Neutrophil (primary cell): Measurements from ENCODE around the gene WSB1.
"Not testable (repeated sequence)": the region's sequence is repeated elsewhere in the genome, so short reads cannot be mapped to it uniquely, and the experiment has no call there.

Experiments used
- H3K27ac ChIP-seq: fragments of 200-600 bp; sonication (generic); 2 replicates; pipeline ENCODE4 v1.5.1; 2016; ENCODE audit warnings: mild to moderate bottlenecking, moderate library complexity
- H3K27me3 ChIP-seq: fragments of 200-600 bp; sonication (generic); 2 replicates; pipeline ENCODE4 v1.6.0; 2016; ENCODE audit warnings: mild to moderate bottlenecking
- H3K36me3 ChIP-seq: fragments of 200-600 bp; sonication (generic); 2 replicates; pipeline ENCODE4 v1.5.1; 2017
- H3K4me1 ChIP-seq, 2 experiments: fragments of 200-600 bp in 1 of 2; sonication (generic) in 1 of 2; 1 replicate in 1 of 2; 2 replicates in 1 of 2; pipeline versions ENCODE4 v1.5.1 to v1.6.1; 2013 to 2016; ENCODE audit warnings: low read depth in 1 of 2, low read length in 1 of 2, mild to moderate bottlenecking in 1 of 2, moderate library complexity in 1 of 2; ENCODE audit not compliant: control insufficient read depth in 1 of 2, insufficient read depth in 1 of 2
- H3K4me3 ChIP-seq, 2 experiments: fragments of 200-600 bp in 1 of 2; sonication (generic) in 1 of 2; 1 replicate in 1 of 2; 2 replicates in 1 of 2; pipeline ENCODE4 v1.5.1; 2013 to 2016; ENCODE audit warnings: low read depth in 1 of 2, low read length in 1 of 2, mild to moderate bottlenecking in 1 of 2, moderate library complexity in 1 of 2
- H3K9me3 ChIP-seq: fragments of 200-600 bp; sonication (generic); 2 replicates; pipeline ENCODE4 v1.5.1; 2016
- TF ChIP-seq, protein P1 (sequence below): fragments of 200-600 bp; sonication (generic); IDR thresholded peaks from 2 replicates; pipeline ENCODE4 v1.5.1; 2016; ENCODE audit warnings: antibody characterized with exemption

Gene WSB1

GRCh38 chr17:27269201-27269600 is 24.7 kb upstream of the WSB1 start:
- peaks cover 35 to 39% of the 10 kb centered on the region in 2 experiments for H3K4me1 ChIP-seq
- TF ChIP-seq, protein P1, sequence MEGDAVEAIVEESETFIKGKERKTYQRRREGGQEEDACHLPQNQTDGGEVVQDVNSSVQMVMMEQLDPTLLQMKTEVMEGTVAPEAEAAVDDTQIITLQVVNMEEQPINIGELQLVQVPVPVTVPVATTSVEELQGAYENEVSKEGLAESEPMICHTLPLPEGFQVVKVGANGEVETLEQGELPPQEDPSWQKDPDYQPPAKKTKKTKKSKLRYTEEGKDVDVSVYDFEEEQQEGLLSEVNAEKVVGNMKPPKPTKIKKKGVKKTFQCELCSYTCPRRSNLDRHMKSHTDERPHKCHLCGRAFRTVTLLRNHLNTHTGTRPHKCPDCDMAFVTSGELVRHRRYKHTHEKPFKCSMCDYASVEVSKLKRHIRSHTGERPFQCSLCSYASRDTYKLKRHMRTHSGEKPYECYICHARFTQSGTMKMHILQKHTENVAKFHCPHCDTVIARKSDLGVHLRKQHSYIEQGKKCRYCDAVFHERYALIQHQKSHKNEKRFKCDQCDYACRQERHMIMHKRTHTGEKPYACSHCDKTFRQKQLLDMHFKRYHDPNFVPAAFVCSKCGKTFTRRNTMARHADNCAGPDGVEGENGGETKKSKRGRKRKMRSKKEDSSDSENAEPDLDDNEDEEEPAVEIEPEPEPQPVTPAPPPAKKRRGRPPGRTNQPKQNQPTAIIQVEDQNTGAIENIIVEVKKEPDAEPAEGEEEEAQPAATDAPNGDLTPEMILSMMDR: no peak
- H3K9me3 ChIP-seq: no peaks in the 10 kb centered on the region
- H3K36me3 ChIP-seq: no peaks in the 10 kb centered on the region
- no peaks in the 10 kb centered on the region for H3K27me3 ChIP-seq
- H3K4me3 ChIP-seq: peak overlapping the region in 1 of 2 experiments; percentile 30
- H3K27ac ChIP-seq: peak overlapping the region; percentile 63

DNA sequence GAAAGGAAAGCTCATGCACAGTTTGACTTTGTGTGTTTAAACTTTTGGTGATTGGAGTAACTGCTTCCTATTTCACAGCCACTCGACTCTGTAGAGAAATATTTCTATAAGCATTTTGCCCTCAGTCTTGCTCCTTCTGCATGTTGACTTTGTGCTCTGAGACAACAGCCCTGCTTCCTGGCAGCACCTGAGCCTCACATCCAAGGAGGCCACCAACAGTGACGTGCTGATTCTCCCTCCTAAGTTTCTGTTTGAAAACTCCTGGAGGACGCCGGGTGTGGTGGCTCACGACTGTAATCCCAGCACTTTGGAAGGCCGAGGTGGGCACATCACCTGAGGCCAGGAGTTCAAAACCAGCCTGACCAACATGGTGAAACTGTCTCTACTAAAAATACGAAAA is 23.9 kb upstream of the WSB1 start:
- Histone ChIP-seq H3K9me3 (no peaks in the 10 kb centered on the region), H3K4me3 (no peak overlapping the region), H3K36me3 (no peaks in the 10 kb centered on the region), H3K4me1 (peaks cover 27 to 31% of the 10 kb centered on the region in 2 experiments), H3K27ac (peak overlapping the region; percentile 63), H3K27me3 (no peaks in the 10 kb centered on the region)
- TF ChIP-seq, protein P1: no peak

DNA sequence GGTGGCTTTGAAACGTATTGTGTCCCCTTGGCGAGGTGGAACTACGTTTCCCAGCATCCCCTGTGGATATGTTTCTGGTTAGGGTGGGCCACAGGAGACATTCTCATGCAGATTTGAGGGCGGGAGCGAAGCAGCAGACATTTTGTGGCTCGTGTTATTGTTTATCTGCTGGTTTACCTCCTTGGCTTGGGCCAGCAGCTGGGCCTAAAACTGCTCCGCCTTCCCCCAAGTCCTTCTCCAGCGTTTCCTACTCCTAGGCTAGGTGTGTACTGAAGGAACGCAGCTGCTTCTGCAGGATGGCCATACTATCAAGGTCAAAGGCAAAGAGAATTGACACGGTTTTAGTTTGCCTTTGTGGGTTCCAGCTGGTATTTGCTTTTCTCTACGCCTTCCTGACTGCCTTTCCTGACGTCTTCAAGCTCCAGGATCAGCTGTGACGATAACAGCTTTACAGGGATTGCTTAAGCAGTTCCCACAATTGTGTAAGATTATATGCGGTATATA is 17.2 kb upstream of the WSB1 start:
- TF ChIP-seq, protein P1: no peak
- H3K27ac ChIP-seq: no peak overlapping the region
- no peak overlapping the region for H3K4me3 ChIP-seq
- no peaks in the 10 kb centered on the region for H3K9me3 ChIP-seq
- H3K27me3 ChIP-seq: no peaks in the 10 kb centered on the region
- no peaks in the 10 kb centered on the region for H3K36me3 ChIP-seq
- peaks cover 26 to 27% of the 10 kb centered on the region in 2 experiments for H3K4me1 ChIP-seq

DNA sequence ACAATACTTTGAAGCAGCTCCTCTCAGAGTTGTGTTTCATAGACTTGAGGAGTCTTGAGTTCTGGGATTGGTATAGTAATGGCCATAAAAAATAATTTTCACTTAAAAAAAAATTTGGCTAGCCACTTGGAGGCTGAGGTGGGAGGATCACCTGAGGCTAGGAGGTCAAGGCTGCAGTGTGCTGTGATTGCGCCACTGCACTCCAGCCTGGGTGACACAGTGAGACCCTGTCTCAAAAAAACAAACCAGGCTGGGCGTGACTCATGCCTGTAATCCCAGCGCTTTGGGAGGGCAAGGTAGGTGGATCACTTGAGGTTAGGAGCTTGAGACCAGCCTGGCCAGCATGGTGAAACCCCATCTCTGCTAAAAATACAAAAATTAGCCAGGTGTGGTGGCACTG is 14.8 kb upstream of the WSB1 start:
- not testable (repeated sequence) for H3K27ac ChIP-seq, H3K27me3 ChIP-seq, H3K36me3 ChIP-seq, H3K4me3 ChIP-seq, H3K9me3 ChIP-seq
- H3K4me1 ChIP-seq: peaks cover 51 to 52% of the 10 kb centered on the region in 2 experiments

- Histone ChIP-seq H3K4me3 (no peak overlapping the region), H3K27ac (peak overlapping the region; percentile 79), H3K27me3 (no peaks in the 10 kb centered on the region), H3K4me1 (peaks cover 65 to 66% of the 10 kb centered on the region in 2 experiments), H3K36me3 (no peaks in the 10 kb centered on the region), H3K9me3 (no peaks in the 10 kb centered on the region)
- TF ChIP-seq, protein P1: no peak
Observed at GRCh38 chr17:27280527-27280926, 13.4 kb upstream of the WSB1 start.

- peak overlapping the region; percentile 79 for H3K27ac ChIP-seq
- H3K4me1 ChIP-seq: peaks cover 71 to 74% of the 10 kb centered on the region in 2 experiments
- peak overlapping the region; percentile 30 to 45 for H3K4me3 ChIP-seq
- no peaks in the 10 kb centered on the region for H3K36me3 ChIP-seq
- no peaks in the 10 kb centered on the region for H3K9me3 ChIP-seq
- TF ChIP-seq, protein P1: no peak
- H3K27me3 ChIP-seq: no peaks in the 10 kb centered on the region
Observed at GRCh38 chr17:27281438-27281837, 12.5 kb upstream of the WSB1 start.
